ENCODE results near the gene GAS2L2.

DNA sequence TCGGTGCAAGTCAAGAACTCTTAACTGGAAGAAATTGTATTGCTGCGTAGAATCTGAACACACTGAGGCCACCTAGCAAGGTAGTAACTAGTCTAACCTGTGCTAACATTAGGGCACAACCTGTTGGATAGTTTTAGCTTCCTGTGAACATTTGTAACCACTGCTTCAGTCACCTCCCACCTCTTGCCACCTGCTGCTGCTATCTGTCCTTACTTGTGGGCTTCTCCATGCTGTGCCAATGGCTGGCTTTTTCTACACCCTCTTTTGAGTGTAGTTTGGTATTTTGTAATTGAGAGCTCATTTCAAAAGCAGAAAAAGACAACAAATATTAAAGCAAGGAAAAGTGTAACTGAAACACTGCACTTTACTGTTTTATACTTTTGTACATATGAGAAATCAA is 29.3 kb downstream of the GAS2L2 start:
- TF ChIP-seq EZH2 (IDR thresholded peaks at IDR 0.05) (no peak), POLR2AphosphoS5 (IDR thresholded peaks at IDR 0.05; ENCODE audit: borderline replicate concordance, low read depth, low read length) (no peak)

Measured in SK-N-MC (cell line).